Umbilical cord (tissue), 2 donors: ENCODE results near the gene EPS8L2. TPM values are rescaled to one million over a fixed set of nuclear protein-coding genes. Genes with fewer than 3 reads are reported as not detected.

ENCODE experiments used
- DNase-seq: peaks from one replicate; pipeline ENCODE4 v3.0.0-alpha.2; 2015; ENCODE audit warnings: low spot score
- total RNA-seq: library from RNA; depleted of rRNA; stranded (reverse); fragments of >200 nt; gene quantifications from one replicate; pipeline ENCODE4 v1.2.3, GENCODE V29; 2014; ENCODE audit warnings: low replicate concordance; ENCODE audit not compliant: insufficient read depth

Gene EPS8L2
- total RNA-seq, 1 donor from 2014 or later, result 28.6 TPM

DNA sequence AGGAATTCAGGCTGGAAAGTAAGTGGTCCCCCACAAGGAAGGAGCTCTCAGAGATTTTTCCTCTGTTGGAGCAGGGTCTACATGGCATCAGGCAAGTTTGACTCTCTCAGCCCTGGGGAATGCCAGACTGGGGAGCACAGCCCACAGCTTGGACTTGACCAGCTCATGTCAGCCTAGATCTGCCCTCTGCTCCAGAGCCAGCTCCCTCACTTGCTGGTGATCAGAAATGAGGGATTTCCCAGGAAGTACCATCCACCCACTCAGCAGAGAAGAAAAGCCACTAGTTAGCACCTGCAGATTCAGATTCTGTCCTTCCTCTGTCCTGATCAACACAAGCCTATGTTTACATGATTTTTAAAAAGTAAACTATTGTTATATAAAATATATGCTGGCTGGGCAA is 54.2 kb downstream of the EPS8L2 start:
- no peak for DNase-seq

DNA sequence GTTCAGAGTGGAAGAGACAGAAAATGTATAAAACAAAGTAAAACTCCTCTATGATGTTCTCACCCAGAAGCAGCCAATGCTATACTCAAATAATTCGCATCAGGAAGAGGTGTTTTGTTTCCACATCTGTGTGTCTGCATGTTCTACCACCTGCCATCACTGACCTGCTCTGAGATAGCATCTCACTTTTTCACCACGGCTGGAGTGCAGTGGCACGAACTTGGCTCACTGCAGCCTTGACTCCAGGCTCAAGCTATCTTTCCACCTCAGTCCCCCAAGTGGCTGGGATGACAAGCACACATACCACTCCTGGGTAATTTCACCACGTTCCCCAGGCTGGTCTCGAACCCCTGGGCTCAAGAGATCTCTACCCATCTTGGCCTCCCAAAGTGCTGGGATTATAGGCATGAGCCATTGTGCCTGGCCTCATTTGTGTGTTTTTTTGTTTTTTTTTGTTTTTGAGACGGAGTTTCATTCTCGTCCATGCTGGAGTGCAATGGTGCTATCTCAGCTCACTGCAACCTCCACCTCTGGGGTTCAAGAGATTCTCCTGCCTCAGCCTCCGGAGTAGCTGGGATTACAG is 55.6 kb downstream of the EPS8L2 start:
- no peak for DNase-seq

- DNase-seq, result peak; percentile 14
Observed at GRCh38 chr11:762421-763072, 56.5 kb downstream of the EPS8L2 start.

DNA sequence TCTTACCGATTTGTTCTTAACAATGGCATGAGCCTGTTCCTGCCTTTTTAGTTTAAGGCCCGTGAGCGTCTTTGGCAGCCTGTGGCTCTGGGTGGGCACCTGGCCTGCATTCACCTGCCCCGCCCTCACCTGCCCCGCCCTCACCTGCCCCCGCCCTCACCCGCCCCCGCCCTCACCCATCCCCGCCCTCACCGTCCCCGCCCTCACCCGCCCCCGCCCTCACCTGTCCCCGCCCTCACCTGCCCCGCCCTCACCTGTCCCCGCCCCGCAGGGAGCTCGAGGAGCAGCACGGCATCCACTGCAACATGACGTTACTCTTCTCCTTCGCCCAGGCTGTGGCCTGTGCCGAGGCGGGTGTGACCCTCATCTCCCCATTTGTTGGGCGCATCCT is 57.0 kb downstream of the EPS8L2 start:
- DNase-seq, result no peak

DNA sequence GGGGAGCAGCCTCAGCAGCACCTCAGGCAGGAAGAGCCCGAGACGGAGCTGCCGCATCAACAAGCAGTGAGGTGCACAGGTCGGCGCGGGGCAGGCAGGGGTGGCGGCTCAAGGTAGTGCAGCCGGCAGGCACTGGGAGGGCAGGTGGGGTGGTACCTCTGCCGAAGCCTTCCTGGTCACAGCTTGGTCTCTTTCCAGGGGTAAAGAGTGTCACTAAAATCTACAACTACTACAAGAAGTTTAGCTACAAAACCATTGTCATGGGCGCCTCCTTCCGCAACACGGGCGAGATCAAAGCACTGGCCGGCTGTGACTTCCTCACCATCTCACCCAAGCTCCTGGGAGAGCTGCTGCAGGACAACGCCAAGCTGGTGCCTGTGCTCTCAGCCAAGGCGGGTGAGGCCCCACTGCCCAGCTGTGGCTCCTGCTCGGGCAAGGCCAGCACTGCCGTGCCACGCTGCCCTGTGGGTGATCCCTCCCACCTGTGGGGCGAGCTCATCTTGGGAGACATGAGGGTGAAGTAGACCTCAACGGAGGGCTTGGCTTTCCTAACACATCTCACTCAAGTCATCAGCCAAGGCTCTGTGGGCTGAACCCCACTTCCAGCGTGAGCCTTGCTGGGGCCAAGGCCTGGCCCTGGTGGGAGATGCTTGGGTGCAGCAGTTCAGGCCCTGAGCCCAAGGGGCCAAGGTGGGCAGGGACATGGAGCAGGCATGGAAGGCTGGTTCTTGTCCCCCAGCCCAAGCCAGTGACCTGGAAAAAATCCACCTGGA is 57.7 kb downstream of the EPS8L2 start:
- DNase-seq, result no peak

- DNase-seq, result no peak
Observed at GRCh38 chr11:764322-765024, 58.4 kb downstream of the EPS8L2 start.

DNA sequence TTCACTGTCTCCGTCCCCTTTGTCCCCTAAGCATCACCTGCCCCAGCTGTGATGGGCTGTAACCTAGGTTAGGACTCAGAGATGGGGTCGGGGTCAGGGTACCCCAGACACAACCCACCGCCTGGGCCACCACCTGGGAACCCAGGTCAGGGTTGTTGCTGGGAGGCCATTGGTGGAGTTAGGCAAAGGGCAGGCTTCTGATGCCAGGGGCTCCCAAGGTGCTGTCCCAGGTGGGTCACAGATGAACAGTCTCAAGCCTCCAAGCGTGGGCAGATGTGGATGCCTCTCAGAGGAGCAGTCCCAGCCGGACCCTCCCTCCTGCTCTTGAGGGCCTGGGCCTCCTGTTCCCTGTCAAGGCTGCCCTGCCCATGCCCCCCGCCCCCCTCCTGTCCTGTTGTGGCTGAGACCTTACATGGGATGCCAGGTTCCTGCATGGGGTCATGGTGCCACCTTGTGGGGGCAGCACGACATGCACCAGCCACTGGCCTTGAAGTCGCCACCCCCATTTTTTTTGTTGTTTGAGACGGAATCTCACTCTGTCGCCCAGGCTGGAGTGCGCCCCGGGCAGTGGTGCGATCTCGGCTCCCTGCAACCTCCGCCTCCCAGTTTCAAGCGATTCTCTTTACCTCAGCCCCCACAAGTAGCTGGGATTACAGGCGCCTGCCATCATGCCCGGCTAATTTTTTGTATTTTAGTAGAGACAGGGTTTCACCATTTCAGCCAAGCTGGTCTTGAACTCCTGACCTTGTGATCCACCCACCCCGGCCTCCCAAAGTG is 59.2 kb downstream of the EPS8L2 start:
- DNase-seq, result peak; percentile 49

DNA sequence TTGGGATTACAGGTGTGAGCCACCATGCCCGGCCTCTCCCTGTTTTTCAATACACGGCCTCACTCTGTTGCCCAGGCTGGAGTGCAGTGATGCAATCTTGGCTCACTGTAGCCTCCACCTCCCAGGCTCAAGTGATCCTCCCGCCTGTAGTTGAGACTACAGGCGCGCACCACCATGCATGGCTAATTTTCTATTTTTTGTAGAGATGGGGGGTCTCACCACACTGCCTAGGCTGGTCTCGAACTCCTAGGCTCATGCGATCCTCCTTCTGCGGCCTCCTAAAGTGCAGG is 59.7 kb downstream of the EPS8L2 start:
- no peak for DNase-seq

GRCh38 chr11:766106-766935 is 60.3 kb downstream of the EPS8L2 start:
- no peak for DNase-seq

GRCh38 chr11:766936-767210 is 60.8 kb downstream of the EPS8L2 start:
- DNase-seq, result no peak

DNA sequence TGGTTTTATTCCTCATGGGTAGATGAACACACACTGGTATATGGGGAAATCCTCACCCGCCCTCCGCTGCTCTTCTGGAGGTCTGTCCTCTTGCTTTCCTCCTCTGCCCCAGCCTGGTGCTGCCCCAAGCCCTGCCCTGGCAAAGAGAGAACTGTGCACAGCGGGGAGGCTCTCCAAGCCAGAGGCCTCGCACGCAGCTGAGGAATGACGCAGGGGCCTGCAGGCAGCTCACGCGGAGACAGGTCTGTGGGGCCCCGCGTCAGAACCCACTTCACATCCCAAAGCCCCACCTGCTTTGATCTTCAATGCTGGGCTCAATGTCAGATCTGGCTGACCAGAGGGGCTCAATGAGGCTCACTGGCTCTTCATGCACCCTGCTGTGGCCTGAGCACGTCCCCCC is 61.2 kb downstream of the EPS8L2 start:
- no peak for DNase-seq

- DNase-seq, result no peak
Observed at GRCh38 chr11:769887-770641, 64.0 kb downstream of the EPS8L2 start.

- DNase-seq, result no peak
Observed at GRCh38 chr11:770642-771616, 64.9 kb downstream of the EPS8L2 start.

- DNase-seq, result no peak
Observed at GRCh38 chr11:771617-772204, 65.7 kb downstream of the EPS8L2 start.

GRCh38 chr11:772429-773390 is 66.7 kb downstream of the EPS8L2 start:
- DNase-seq, result no peak

DNA sequence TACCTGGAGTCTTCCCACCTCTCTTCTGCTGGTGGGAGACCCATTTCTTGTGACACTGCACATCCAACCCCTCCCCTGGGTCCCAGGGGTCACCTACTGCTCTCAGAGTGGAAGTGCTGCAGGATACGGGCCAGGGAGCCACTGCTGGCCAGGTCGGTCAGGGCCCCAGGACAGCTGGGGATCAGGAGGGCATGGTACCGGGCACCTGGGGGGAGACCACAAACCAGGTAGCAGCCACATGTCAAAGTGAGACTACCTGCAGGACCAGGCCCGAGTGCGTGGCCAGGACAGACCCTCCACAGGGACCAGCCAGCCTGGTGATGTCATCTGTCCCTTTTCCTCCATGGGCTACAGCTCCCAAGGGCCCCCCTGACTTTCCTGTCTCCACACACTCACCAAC is 67.4 kb downstream of the EPS8L2 start:
- DNase-seq, result no peak

DNA sequence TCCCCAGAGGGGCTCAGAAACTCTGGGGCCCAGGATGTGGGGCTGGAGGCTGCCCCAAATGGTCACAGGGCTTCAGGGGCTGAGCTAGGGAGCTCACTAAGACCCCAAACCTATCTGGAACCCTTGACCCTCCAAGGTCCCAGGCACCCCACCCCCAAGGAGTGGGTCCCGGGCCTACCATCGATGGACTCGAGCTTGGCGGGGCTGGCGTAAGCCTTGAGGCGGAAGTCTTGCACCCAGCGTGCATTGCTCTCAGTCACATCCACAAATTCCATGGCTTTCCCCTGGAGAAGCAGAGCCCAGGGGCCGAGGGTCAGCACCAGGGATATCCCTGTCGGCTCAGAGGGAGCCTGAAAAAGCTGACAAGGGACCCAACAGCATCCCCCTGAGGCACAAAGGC is 67.8 kb downstream of the EPS8L2 start:
- DNase-seq, result no peak
